ENCODE measurements around the gene PTCD1. TPM values are rescaled to one million over a fixed set of nuclear protein-coding genes. Genes with fewer than 3 reads are reported as not detected.

PTCD1 gene
- total and polyA plus RNA-seq, 2 of the 8 experiments (the other 6 are each of a cell fraction or from before 2014, with no cell fraction given): 7.5 to 7.6 TPM

DNA sequence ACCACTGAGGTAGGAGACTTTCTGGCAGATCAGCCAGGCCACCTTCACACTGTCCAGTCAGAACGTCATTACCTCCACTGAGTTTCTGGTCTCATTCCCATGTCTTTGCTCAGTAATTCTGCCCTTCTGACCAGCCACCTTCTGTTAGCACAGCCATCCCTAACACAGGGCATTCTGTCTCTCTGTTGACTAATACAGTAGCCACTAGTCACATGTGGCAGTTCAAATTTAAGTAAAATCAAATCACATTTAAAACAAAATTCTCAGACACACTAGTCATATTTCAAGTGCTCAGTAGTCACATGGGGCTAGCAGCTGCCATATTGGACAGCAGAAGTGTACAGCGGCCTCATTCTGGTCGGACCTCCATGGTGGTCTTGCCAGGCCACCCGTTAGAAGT lies 7.5 kb upstream of the PTCD1 start:
- Histone ChIP-seq H2BK5ac (ENCODE audit: low read depth, low read length) (no peak overlapping the region), H3K9me3 (ENCODE audit: insufficient read depth in 2 of 2, low read depth in 1 of 2, low read length in 1 of 2) (no peaks in the 10 kb centered on the region), H3K4me2 (ENCODE audit: insufficient read depth in 1 of 2, low read depth in 2 of 2, low read length in 2 of 2) (no peak overlapping the region), H3K14ac (ENCODE audit: insufficient read length) (no peak overlapping the region), H3K79me2 (ENCODE audit: control insufficient read depth in 1 of 2, insufficient read depth in 2 of 2, low read length in 2 of 2) (peaks cover 0 to 9% of the 10 kb centered on the region in 2 experiments; a peak in 1 of 4 replicates), H3K4me3 (ENCODE audit: extremely low read depth in 1 of 4, insufficient read depth in 2 of 4, low read depth in 3 of 4, low read length in 4 of 4) (no peak overlapping the region), H2BK20ac (ENCODE audit: low read length) (no peak overlapping the region), H3K18ac (ENCODE audit: extremely low read depth, low read length) (no peak overlapping the region), H4K5ac (ENCODE audit: insufficient read length, low read depth, low read length) (no peak overlapping the region), H4K20me1 (replicated peaks in 1 of 2; ENCODE audit: control insufficient read depth in 1 of 2, insufficient read depth in 2 of 2, low read length in 2 of 2) (peaks cover 11 to 23% of the 10 kb centered on the region in 2 experiments), H3K36me3 (ENCODE audit: control insufficient read depth in 2 of 4, insufficient read depth in 4 of 4, low read length in 3 of 4) (peaks cover 50 to 79% (median 64%) of the 10 kb centered on the region in 4 experiments), H3K9ac (replicated peaks in 1 of 4; ENCODE audit: extremely low read depth in 1 of 4, low read depth in 3 of 4, low read length in 3 of 4) (no peak overlapping the region), H3K56ac (replicated peaks; ENCODE audit: insufficient read length, low read depth, low read length) (no peak overlapping the region), H3K23me2 (ENCODE audit: low read depth, low read length) (no peaks in the 10 kb centered on the region), H3K23ac (ENCODE audit: insufficient read length) (no peak overlapping the region), H3K4ac (replicated peaks; ENCODE audit: insufficient read length, low read depth, low read length) (no peak overlapping the region), H3K27ac (ENCODE audit: low read depth, low read length) (no peak overlapping the region), H2BK12ac (ENCODE audit: low read depth, low read length) (no peak overlapping the region), H4K91ac (replicated peaks; ENCODE audit: insufficient read length, low read length) (no peak overlapping the region), H2AFZ (ENCODE audit: low read length) (no peak overlapping the region), H3K79me1 (ENCODE audit: low read depth, low read length) (no peaks in the 10 kb centered on the region; the same call in 1 of the 2 replicates), H3K27me3 (replicated peaks in 1 of 4; ENCODE audit: control insufficient read depth in 3 of 4, extremely low read depth in 1 of 4, insufficient read depth in 3 of 4, low read length in 3 of 4) (no peaks in the 10 kb centered on the region; a peak in 1 of 7 replicates), H2BK15ac (ENCODE audit: low read length) (no peak overlapping the region), H2AK5ac (ENCODE audit: low read depth, low read length) (no peak overlapping the region), H4K8ac (ENCODE audit: extremely low read depth, insufficient read depth, low read length) (no peak overlapping the region), H3K4me1 (replicated peaks in 1 of 4; ENCODE audit: control insufficient read depth in 3 of 4, insufficient read depth in 4 of 4, low read length in 3 of 4) (peaks cover 0 to 3% (median 0%) of the 10 kb centered on the region in 4 experiments; a peak in 1 of 7 replicates), H2BK120ac (replicated peaks; ENCODE audit: low read depth, low read length) (no peak overlapping the region)
- 90% methylated on average over 4 of the region's 4 CpGs; no CpG with 5 or more reads in 1 of the 2 experiments for WGBS, 2 experiments (ENCODE audit: extremely low coverage in 1 of 2, insufficient coverage in 1 of 2, insufficient read length in 1 of 2, insufficient replicate concordance in 2 of 2, low coverage in 1 of 2, low lambda C conversion rate in 2 of 2, missing lambda C conversion rate in 1 of 2)
- ChIA-PET POLR2A (ENCODE audit: partially characterized antibody) (interaction anchor here (0.6 to 5.7 kb wide), 4 partner anchors 12 to 37 kb away, joined by 3 to 59 read pairs (median 4); partner anchors contain the start of gene BUD31), CTCF (ENCODE audit: partially characterized antibody) (interaction anchor here (0.7 to 1.4 kb wide), 2 partner anchors 17 to 443 kb away, joined by 4 read pairs; no protein-coding TSS in a partner anchor)
- TF ChIP-seq TAF7 (optimal IDR thresholded peaks at IDR 0.05; ENCODE audit: borderline replicate concordance, low read depth, low read length): no peak
- no peak for TF ChIP-seq SIX5 (IDR thresholded peaks at IDR 0.05; ENCODE audit: low read depth, low read length)
- no peak for TF ChIP-seq SP1 (IDR thresholded peaks at IDR 0.05; ENCODE audit: low read depth, low read length)
- no peak for TF ChIP-seq FOSL1 (IDR thresholded peaks at IDR 0.05; ENCODE audit: insufficient read depth, low read depth, low read length)
- TF ChIP-seq, protein P1, sequence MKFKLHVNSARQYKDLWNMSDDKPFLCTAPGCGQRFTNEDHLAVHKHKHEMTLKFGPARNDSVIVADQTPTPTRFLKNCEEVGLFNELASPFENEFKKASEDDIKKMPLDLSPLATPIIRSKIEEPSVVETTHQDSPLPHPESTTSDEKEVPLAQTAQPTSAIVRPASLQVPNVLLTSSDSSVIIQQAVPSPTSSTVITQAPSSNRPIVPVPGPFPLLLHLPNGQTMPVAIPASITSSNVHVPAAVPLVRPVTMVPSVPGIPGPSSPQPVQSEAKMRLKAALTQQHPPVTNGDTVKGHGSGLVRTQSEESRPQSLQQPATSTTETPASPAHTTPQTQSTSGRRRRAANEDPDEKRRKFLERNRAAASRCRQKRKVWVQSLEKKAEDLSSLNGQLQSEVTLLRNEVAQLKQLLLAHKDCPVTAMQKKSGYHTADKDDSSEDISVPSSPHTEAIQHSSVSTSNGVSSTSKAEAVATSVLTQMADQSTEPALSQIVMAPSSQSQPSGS (IDR thresholded peaks at IDR 0.05; ENCODE audit: low read length): no peak
- no peak for TF ChIP-seq SIRT6 (IDR thresholded peaks at IDR 0.05; ENCODE audit: low read length)
- TF ChIP-seq EGR1 (IDR thresholded peaks at IDR 0.05; ENCODE audit: borderline replicate concordance, low read depth, low read length): no peak
- no peak for TF ChIP-seq PHF8 (conservative IDR thresholded peaks at IDR 0.05; ENCODE audit: low read depth, low read length)
- no peak for TF ChIP-seq CBX5 (IDR thresholded peaks at IDR 0.05; ENCODE audit: low read depth, low read length)
- FAIRE-seq: no peak
- DNase-seq (ENCODE audit: low read depth in 1 of 2, low spot score in 2 of 2): no peak
